Measurements from ENCODE around the gene RAD54L.
A peak's percentile ranks its signal among the peaks of the same experiment; 100 is the strongest.
"Not testable (repeated sequence)": the region's sequence is repeated elsewhere in the genome, so short reads cannot be mapped to it uniquely, and the experiment has no call there.

RAD54L gene

GRCh38 chr1:46220808-46221207 lies 26.8 kb upstream of the RAD54L start:
- Mint-ChIP-seq H3K36me3 (ENCODE audit: low read depth) (no peaks in the 10 kb centered on the region), H3K4me1 (ENCODE audit: low read depth) (peaks cover 2% of the 10 kb centered on the region), H3K9me3 (no peaks in the 10 kb centered on the region), H3K27ac (no peak overlapping the region), H3K27me3 (ENCODE audit: low read depth) (peaks cover 4% of the 10 kb centered on the region), H3K4me3 (no peak overlapping the region)
- no peak for DNase-seq (ENCODE audit: low spot score)

GRCh38 chr1:46221749-46222148 lies 25.8 kb upstream of the RAD54L start:
- H3K27ac Mint-ChIP-seq, result no peak overlapping the region
- no peaks in the 10 kb centered on the region for H3K36me3 Mint-ChIP-seq (ENCODE audit: low read depth)
- H3K4me1 Mint-ChIP-seq (ENCODE audit: low read depth), result peaks cover 2% of the 10 kb centered on the region
- DNase-seq (ENCODE audit: low spot score), result no peak
- no peak overlapping the region for H3K4me3 Mint-ChIP-seq
- H3K27me3 Mint-ChIP-seq (ENCODE audit: low read depth), result peaks cover 3% of the 10 kb centered on the region
- no peaks in the 10 kb centered on the region for H3K9me3 Mint-ChIP-seq

GRCh38 chr1:46223055-46223454 lies 24.5 kb upstream of the RAD54L start:
- not testable (repeated sequence) for H3K36me3 Mint-ChIP-seq (ENCODE audit: low read depth)

GRCh38 chr1:46223472-46223943 lies 24.1 kb upstream of the RAD54L start:
- H3K27me3 Mint-ChIP-seq (ENCODE audit: low read depth), result no peaks in the 10 kb centered on the region
- H3K36me3 Mint-ChIP-seq (ENCODE audit: low read depth), result no peaks in the 10 kb centered on the region
- H3K4me3 Mint-ChIP-seq, result no peak overlapping the region
- H3K4me1 Mint-ChIP-seq (ENCODE audit: low read depth), result peaks cover 3% of the 10 kb centered on the region
- DNase-seq (ENCODE audit: low spot score), result peak; percentile 53
- no peak overlapping the region for H3K27ac Mint-ChIP-seq
- H3K9me3 Mint-ChIP-seq, result no peaks in the 10 kb centered on the region

More at GRCh38 chr1:46223055-46223454, 24.5 kb upstream of the RAD54L start:
- H3K27ac Mint-ChIP-seq; H3K4me1 Mint-ChIP-seq (ENCODE audit: low read depth); H3K9me3 Mint-ChIP-seq; H3K4me3 Mint-ChIP-seq; DNase-seq (ENCODE audit: low spot score); H3K27me3 Mint-ChIP-seq (ENCODE audit: low read depth): not testable (repeated sequence)

GRCh38 chr1:46224966-46225365 lies 22.6 kb upstream of the RAD54L start:
- Mint-ChIP-seq H3K27me3 (ENCODE audit: low read depth) (no peaks in the 10 kb centered on the region), H3K27ac (no peak overlapping the region), H3K4me1 (ENCODE audit: low read depth) (peaks cover 5% of the 10 kb centered on the region), H3K36me3 (ENCODE audit: low read depth) (no peaks in the 10 kb centered on the region), H3K4me3 (no peak overlapping the region), H3K9me3 (no peaks in the 10 kb centered on the region)
- DNase-seq (ENCODE audit: low spot score), result no peak

GRCh38 chr1:46231231-46231630 lies 16.3 kb upstream of the RAD54L start:
- not testable (repeated sequence) for H3K9me3 Mint-ChIP-seq; H3K4me3 Mint-ChIP-seq; H3K36me3 Mint-ChIP-seq (ENCODE audit: low read depth); DNase-seq (ENCODE audit: low spot score); H3K27ac Mint-ChIP-seq; H3K27me3 Mint-ChIP-seq (ENCODE audit: low read depth); H3K4me1 Mint-ChIP-seq (ENCODE audit: low read depth)

GRCh38 chr1:46236882-46237281 lies 10.7 kb upstream of the RAD54L start:
- Mint-ChIP-seq H3K27me3 (ENCODE audit: low read depth) (peaks cover 3% of the 10 kb centered on the region), H3K4me1 (ENCODE audit: low read depth) (no peaks in the 10 kb centered on the region), H3K4me3 (no peak overlapping the region), H3K9me3 (peaks cover 7% of the 10 kb centered on the region), H3K27ac (no peak overlapping the region), H3K36me3 (ENCODE audit: low read depth) (no peaks in the 10 kb centered on the region)
- DNase-seq (ENCODE audit: low spot score), result no peak

GRCh38 chr1:46238865-46239264 lies 8.7 kb upstream of the RAD54L start:
- not testable (repeated sequence) for DNase-seq (ENCODE audit: low spot score); H3K27ac Mint-ChIP-seq

GRCh38 chr1:46241733-46242132 lies 5.8 kb upstream of the RAD54L start:
- H3K4me3 Mint-ChIP-seq; H3K4me1 Mint-ChIP-seq (ENCODE audit: low read depth); H3K27ac Mint-ChIP-seq; H3K27me3 Mint-ChIP-seq (ENCODE audit: low read depth); DNase-seq (ENCODE audit: low spot score); H3K9me3 Mint-ChIP-seq; H3K36me3 Mint-ChIP-seq (ENCODE audit: low read depth): not testable (repeated sequence)

More at GRCh38 chr1:46238865-46239264, 8.7 kb upstream of the RAD54L start:
- not testable (repeated sequence) for H3K4me3 Mint-ChIP-seq; H3K9me3 Mint-ChIP-seq; H3K36me3 Mint-ChIP-seq (ENCODE audit: low read depth); H3K4me1 Mint-ChIP-seq (ENCODE audit: low read depth); H3K27me3 Mint-ChIP-seq (ENCODE audit: low read depth)

- Mint-ChIP-seq H3K27ac (no peak overlapping the region), H3K27me3 (ENCODE audit: low read depth) (no peaks in the 10 kb centered on the region), H3K36me3 (ENCODE audit: low read depth) (peaks cover 2% of the 10 kb centered on the region), H3K9me3 (peaks cover 7% of the 10 kb centered on the region), H3K4me1 (ENCODE audit: low read depth) (peaks cover 10% of the 10 kb centered on the region), H3K4me3 (no peak overlapping the region)
- DNase-seq (ENCODE audit: low spot score), result no peak
These were observed 4.6 kb upstream of the RAD54L start for GRCh38 chr1:46242918-46243317.

- H3K9me3 Mint-ChIP-seq; H3K36me3 Mint-ChIP-seq (ENCODE audit: low read depth); DNase-seq (ENCODE audit: low spot score); H3K4me3 Mint-ChIP-seq; H3K27ac Mint-ChIP-seq; H3K27me3 Mint-ChIP-seq (ENCODE audit: low read depth): not testable (repeated sequence)
- peaks cover 14% of the 10 kb centered on the region for H3K4me1 Mint-ChIP-seq (ENCODE audit: low read depth)
These were observed 3.7 kb upstream of the RAD54L start for GRCh38 chr1:46243831-46244230.

- Mint-ChIP-seq H3K36me3 (ENCODE audit: low read depth) (peaks cover 13% of the 10 kb centered on the region), H3K27me3 (ENCODE audit: low read depth) (no peaks in the 10 kb centered on the region), H3K9me3 (no peaks in the 10 kb centered on the region), H3K4me3 (no peak overlapping the region), H3K27ac (no peak overlapping the region), H3K4me1 (ENCODE audit: low read depth) (peaks cover 24% of the 10 kb centered on the region)
- DNase-seq (ENCODE audit: low spot score), result no peak
These were observed 2.7 kb upstream of the RAD54L start for GRCh38 chr1:46244656-46245371.

- peaks cover 27% of the 10 kb centered on the region for H3K4me1 Mint-ChIP-seq (ENCODE audit: low read depth)
- H3K4me3 Mint-ChIP-seq; H3K27me3 Mint-ChIP-seq (ENCODE audit: low read depth); H3K9me3 Mint-ChIP-seq; DNase-seq (ENCODE audit: low spot score); H3K27ac Mint-ChIP-seq: not testable (repeated sequence)
- H3K36me3 Mint-ChIP-seq (ENCODE audit: low read depth), result peaks cover 19% of the 10 kb centered on the region
These were observed 1.4 kb upstream of the RAD54L start for GRCh38 chr1:46246136-46246535.

GRCh38 chr1:46246548-46247435 lies 771 bp upstream of the RAD54L start:
- peaks cover 22% of the 10 kb centered on the region for H3K36me3 Mint-ChIP-seq (ENCODE audit: low read depth)
- peak overlapping the region; percentile 99 for H3K4me3 Mint-ChIP-seq
- peaks cover 27% of the 10 kb centered on the region for H3K4me1 Mint-ChIP-seq (ENCODE audit: low read depth)
- H3K27me3 Mint-ChIP-seq (ENCODE audit: low read depth), result no peaks in the 10 kb centered on the region
- peak overlapping the region; percentile 96 for H3K27ac Mint-ChIP-seq
- H3K9me3 Mint-ChIP-seq, result no peaks in the 10 kb centered on the region
- peak; percentile 73 for DNase-seq (ENCODE audit: low spot score)
